ENCODE results near the gene NKX1-1.

GRCh38 chr4:1404573-1405253 is 1.5 kb downstream of the NKX1-1 start:
- TF ChIP-seq POLR2AphosphoS5 (IDR thresholded peaks at IDR 0.05; ENCODE audit: low read depth, low read length) (no peak), REST (IDR thresholded peaks at IDR 0.05; ENCODE audit: insufficient read depth in 1 of 2, low read depth in 2 of 2, low read length in 2 of 2) (no peak)
